Tongue (tissue), 2 donors: ENCODE data around the gene AKAP13. TPM values are rescaled to one million over a fixed set of nuclear protein-coding genes. Genes with fewer than 3 reads are reported as not detected.
"Not testable (repeated sequence)": the region's sequence is repeated elsewhere in the genome, so short reads cannot be mapped to it uniquely, and the experiment has no call there.

ENCODE experiments used
- DNase-seq: peaks from one replicate; pipeline ENCODE4 v3.0.0-alpha.2; 2015
- total RNA-seq: library from RNA; depleted of rRNA; stranded (reverse); fragments of >200 nt; gene quantifications from one replicate; pipeline ENCODE4 v1.2.3, GENCODE V29; 2014

The AKAP13 gene
- total RNA-seq, 1 donor from 2014 or later = 192 TPM

DNA sequence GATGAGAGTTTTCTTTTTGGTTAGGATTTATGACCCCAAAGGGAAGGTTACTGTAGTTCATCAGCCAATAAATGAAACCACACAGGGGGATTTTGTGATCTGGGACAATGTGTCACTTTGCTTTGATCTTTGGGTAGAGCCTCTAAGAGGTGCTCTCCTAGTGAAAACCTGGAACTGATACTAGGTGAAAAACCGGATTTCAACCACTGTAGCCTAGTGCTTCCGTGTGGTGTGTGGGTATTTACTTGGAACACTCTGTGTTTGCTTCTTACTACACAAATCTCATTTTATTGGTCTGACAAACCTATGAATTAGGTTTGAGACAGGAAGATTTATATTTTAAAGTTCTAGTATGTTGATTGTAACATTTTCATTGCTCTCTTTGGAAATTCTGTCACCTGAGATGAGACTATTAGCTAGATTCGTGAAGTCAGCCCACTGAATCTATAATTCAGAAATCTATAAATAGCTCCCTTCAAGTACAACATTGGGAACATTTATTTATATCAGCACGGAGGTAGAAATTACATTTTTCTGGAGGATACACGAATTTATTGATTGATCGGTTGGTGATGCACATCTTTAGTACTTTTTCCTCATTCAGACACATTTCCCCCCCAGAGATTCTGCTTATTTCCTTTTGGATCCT lies 119.8 kb downstream of the AKAP13 start:
- no peak for DNase-seq

- peak; percentile 92 for DNase-seq
These were observed 120.3 kb downstream of the AKAP13 start for GRCh38 chr15:85500729-85501128.

DNA sequence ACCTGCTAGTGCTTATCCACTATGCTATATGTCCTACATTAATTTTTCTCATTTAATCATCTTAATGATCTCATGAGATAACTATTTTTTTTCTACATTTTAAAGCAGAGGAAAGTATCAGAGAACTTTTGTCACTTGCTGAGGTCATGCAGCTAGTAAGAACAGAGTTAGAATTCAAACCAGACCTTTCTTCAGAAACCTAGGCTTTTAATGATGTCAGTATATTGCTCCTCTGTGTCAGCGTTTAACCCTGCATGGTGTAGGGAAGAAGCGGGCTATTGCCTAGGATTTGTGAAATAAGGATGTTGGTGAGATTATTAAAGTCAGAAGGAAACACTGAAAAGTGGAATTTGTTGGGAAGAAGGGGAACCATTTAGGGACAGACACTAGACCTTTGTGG lies 121.2 kb downstream of the AKAP13 start:
- DNase-seq = no peak

- no peak for DNase-seq
These were observed 122.9 kb downstream of the AKAP13 start for GRCh38 chr15:85503151-85503799.

- peak; percentile 88 for DNase-seq
These were observed 124.6 kb downstream of the AKAP13 start for GRCh38 chr15:85504749-85505676.

DNA sequence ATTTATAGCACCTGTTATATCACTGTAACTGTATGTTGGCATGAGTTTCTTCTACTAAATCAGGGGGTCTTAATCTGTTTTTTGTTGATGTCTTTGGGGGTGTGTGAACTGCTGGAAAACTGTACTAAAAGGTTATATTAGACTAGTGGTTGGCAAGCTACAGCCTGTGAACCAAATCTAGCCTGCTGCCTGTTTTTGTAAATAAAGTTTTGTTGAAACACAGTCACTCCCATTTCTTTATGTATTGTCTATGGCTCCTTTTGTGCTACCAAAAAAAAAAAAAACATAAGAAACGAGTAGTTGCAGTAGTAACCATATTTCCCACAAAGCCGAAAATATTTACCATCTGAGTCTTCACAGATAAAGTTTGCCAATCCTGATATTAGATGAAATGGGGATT lies 126.7 kb downstream of the AKAP13 start:
- DNase-seq = no peak

GRCh38 chr15:85509973-85510372 lies 129.6 kb downstream of the AKAP13 start:
- no peak for DNase-seq

DNA sequence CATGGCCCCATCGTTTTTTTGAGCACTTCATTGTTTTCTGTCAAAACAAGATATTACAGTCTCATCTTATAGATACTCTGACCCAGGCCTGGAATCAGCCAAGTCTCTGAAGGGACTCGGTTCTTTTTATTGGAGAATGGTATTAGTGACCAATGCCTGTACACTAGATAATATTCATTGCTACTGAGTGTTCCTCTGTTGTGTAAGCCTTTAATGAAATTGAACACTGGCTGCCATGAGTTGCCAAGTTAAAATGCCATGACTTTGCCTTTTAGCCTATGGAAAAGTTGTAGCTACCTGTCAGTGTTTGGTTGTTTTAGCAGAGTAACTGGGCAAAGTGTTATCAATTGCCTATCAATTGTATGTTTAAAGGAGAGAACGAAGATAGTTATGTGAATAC lies 134.0 kb downstream of the AKAP13 start:
- DNase-seq = no peak

- DNase-seq = no peak
These were observed 134.8 kb downstream of the AKAP13 start for GRCh38 chr15:85515212-85515611.

- DNase-seq = no peak
These were observed 136.7 kb downstream of the AKAP13 start for GRCh38 chr15:85517086-85517485.

- no peak for DNase-seq
These were observed 138.8 kb downstream of the AKAP13 start for GRCh38 chr15:85518979-85519761.

DNA sequence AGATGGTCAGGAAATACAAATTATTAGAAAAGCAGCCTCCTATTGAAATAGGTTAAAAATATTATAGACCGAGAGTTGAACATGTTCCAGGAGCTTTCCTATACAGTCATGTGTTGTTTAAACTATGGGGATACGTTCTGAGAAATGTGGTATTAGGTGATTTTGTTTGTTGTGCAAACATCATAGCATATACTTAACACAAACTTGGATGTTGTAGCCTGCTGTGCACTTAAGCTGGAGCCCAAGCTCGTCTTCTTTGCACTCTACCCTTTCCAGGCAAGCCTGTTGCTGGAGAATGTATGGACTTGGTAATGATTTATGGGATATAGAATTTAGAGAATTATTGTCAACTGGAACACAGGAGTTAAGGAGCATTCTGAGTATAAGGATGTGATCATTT lies 140.2 kb downstream of the AKAP13 start:
- no peak for DNase-seq

DNA sequence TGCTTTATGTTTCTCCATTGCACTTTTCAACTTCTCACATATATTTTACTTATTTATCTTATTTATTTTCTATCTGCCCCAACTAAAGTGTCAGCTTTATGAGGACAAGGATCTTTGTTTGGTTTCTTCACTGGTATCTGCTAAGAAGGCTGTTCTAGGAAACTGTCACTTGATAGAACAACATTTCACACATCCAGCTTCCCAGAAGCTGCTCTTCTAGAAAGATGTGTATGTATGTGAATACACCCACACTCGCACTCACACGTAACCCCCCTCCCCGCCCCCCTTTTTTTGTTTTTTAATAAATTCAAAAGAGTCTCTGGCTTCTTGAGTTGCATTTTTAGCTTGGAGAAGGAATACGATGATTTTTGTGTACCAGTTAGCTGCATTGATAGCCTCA lies 143.1 kb downstream of the AKAP13 start:
- no peak for DNase-seq

GRCh38 chr15:85525755-85526154 lies 145.4 kb downstream of the AKAP13 start:
- no peak for DNase-seq

DNA sequence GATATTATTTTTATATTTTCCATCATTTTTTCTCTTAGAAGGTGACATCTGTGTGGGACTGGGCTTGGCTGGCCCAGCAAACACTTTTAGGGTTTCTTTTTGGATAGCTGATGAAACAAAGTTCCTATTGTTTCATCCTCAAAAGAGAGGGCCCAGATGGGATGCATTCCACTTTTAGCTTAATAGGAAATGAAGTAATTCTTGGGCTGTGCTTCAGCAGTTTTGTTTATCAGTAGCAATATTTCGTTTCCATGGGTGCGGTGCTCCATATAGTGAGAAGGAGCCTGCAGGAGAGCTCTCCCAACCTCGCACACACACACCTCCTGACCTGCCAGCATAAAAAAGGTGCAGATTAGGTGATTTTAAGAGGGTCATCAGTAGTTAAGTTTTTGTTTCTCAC lies 147.5 kb downstream of the AKAP13 start:
- DNase-seq = peak; percentile 93

- no peak for DNase-seq
These were observed 149.7 kb downstream of the AKAP13 start for GRCh38 chr15:85530079-85530478.

DNA sequence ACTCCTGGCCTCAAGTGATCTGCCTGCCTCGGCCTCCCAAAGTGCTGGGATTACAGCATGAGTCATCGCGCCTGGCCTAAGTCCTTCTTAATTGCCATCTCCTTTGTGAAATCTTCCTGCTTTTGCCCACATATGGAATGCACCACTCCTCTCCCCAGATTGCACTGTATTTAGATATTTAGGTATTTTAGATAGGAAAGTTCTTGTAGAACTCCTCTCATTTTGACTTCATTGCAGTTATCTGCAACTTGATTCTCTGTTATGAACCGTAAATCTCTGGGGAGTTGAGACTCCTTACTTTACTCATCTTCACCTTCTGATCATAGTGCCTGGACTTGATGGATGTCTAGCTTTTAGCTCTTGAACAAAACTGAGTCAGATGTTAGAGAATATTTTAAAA lies 150.7 kb downstream of the AKAP13 start:
- no peak for DNase-seq

- DNase-seq = no peak
These were observed 152.3 kb downstream of the AKAP13 start for GRCh38 chr15:85532689-85533088.

- DNase-seq = no peak
These were observed 153.6 kb downstream of the AKAP13 start for GRCh38 chr15:85534031-85534430.

DNA sequence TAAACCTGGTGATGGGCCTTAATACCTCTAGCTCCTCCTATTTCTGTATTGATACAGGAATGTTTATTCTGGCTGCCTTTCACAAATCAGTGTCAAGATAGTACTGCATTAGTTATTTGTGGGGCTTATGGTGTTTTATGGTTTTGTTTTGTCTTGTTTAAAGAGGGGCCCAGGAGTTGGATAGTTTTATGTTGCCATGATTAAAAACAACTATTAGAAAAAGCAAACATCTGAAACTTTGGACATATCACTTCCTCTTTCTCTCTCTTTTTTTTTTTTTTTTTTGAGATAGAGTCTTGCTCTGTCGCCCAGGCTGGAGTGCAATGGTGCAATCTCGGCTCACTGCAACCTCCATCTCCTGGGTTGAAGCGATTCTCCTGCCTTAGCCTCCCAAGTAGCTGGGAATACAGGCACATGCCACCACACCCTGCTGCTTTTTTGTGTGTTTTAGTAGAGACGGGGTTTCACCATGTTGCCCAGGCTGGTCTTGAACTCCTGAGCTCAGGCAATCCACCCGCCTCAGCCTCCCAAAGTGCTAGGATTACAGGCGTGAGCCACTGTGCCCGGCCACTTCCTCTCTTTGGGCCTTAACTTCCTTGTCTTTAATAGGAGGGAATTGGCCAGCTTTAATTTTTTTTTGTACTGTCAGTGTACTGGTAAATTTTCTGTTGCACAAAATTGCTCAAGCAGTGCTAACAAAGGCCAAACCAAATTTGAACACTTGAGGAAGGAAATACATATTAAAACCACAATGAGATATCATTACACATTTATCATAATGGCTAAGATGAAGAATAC lies 155.3 kb downstream of the AKAP13 start:
- DNase-seq = not testable (repeated sequence)

DNA sequence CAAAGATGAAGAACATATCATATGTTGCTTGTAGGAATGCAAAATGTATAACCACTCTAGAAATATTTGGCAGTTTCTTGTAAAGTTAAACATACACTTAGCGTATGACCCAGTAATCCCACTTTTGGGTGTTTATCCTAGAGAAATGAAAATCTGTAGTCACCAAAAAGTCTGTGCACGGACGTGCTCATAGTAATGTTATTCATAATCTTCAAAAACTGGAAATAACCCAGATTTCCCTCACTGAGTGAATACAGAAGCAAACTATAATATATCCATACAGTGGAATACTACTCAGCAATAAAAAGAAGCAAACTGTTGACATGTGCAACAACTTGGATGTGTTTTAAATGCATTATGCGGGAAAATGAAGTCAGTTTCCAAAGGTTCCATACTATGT lies 155.9 kb downstream of the AKAP13 start:
- DNase-seq = no peak
